A549 (cell line): ENCODE data around the gene PASK. TPM values are rescaled to one million over a fixed set of nuclear protein-coding genes. Genes with fewer than 3 reads are reported as not detected.

Experiments
- ATAC-seq, 2 experiments: fragments of 200-7000 bp in 1 of 2; fragments of >200 bp in 1 of 2; cut with Nextera tagmentation in 1 of 2; cut with Tn5 transposase in 1 of 2; 3 replicates each; pipeline versions ENCODE4 v1.8.0 to v1.9.1; 2018 to 2020; ENCODE audit warnings: mild to moderate bottlenecking in 1 of 2, moderate library complexity in 1 of 2
- CTCF ChIA-PET: fragments of 300-600 bp; sonication (Branson Sonifier 250); formaldehyde crosslinking; extraction: SDS; loops from one replicate; lab custom pipeline; 2021; ENCODE audit warnings: antibody characterized with exemption, inconsistent platforms; lab: Yijun Ruan, JAX
- POLR2A ChIA-PET: fragments of 350-600 bp; formaldehyde crosslinking; extraction: SDS; loops from one replicate; lab custom pipeline; 2021; ENCODE audit warnings: antibody characterized with exemption, inconsistent platforms; lab: Yijun Ruan, JAX
- DNase-seq, 2 experiments: peaks; one replicate each; pipeline versions ENCODE4 v3.0.0 to v3.0.0-alpha.2; 2011 to 2016; ENCODE audit warnings: low read depth in 1 of 2, low spot score in 1 of 2
- FAIRE-seq: peaks from 2 replicates; lab custom pipeline; 2011; peaks lifted over from hg19 to GRCh38; lab: Jason Lieb, UNC
- H3K27ac ChIP-seq, 2 experiments: fragments of >200 bp; sonication (Bioruptor Twin); formaldehyde crosslinking; 3 replicates each; pipeline ENCODE4 v1.5.1; 2016 to 2017
- H3K4me1 ChIP-seq: fragments of >200 bp; sonication (Bioruptor Twin); formaldehyde crosslinking; 3 replicates; pipeline ENCODE4 v1.6.1; 2016
- H3K4me2 ChIP-seq: fragments of >200 bp; sonication (Bioruptor Twin); formaldehyde crosslinking; 3 replicates; pipeline ENCODE4 v1.6.1; 2016
- H3K4me3 ChIP-seq: fragments of >200 bp; sonication (Bioruptor Twin); formaldehyde crosslinking; 3 replicates; pipeline ENCODE4 v1.5.1; 2016
- H3K9me3 ChIP-seq: fragments of >200 bp; sonication (Bioruptor Twin); formaldehyde crosslinking; 3 replicates; pipeline ENCODE4 v1.6.1; 2016
- BCL3 ChIP-seq: fragments of >200 bp; sonication (Bioruptor Twin); formaldehyde crosslinking; IDR thresholded peaks from 3 replicates; pipeline ENCODE4 v1.6.1; 2016
- CBX2 ChIP-seq: fragments of 200-600 bp; sonication (generic); IDR thresholded peaks from 2 replicates; pipeline ENCODE4 v1.6.1; 2016; ENCODE audit warnings: low read depth, mild to moderate bottlenecking, borderline replicate concordance
- CHD2 ChIP-seq: fragments of 150-350 bp; IDR thresholded peaks from 2 replicates; pipeline ENCODE4 v1.6.1; 2014; ENCODE audit warnings: low read length; ENCODE audit not compliant: partially characterized antibody
- CHD4 ChIP-seq: fragments of 200-600 bp; sonication (generic); IDR thresholded peaks from 2 replicates; pipeline ENCODE4 v1.6.1; 2016; ENCODE audit warnings: antibody characterized with exemption, mild to moderate bottlenecking, borderline replicate concordance
- EHF ChIP-seq: fragments of 250-450 bp; sonication (Bioruptor Pico); IDR thresholded peaks from 2 replicates; pipeline ENCODE4 v1.5.0; 2020; ENCODE audit warnings: mild to moderate bottlenecking
- ELK1 ChIP-seq: fragments of 150-350 bp; IDR thresholded peaks from 2 replicates; pipeline ENCODE4 v1.6.1; 2014; ENCODE audit warnings: low read depth, mild to moderate bottlenecking, low read length
- EP300 ChIP-seq, 2 experiments: fragments of >200 bp; sonication (Bioruptor Twin); formaldehyde crosslinking; IDR thresholded peaks; 2 replicates in 1 of 2; 3 replicates in 1 of 2; pipeline ENCODE4 v1.6.1; 2016 to 2017
- FOSB ChIP-seq: fragments of 250-450 bp; sonication (Bioruptor Pico); IDR thresholded peaks from 2 replicates; pipeline ENCODE4 v1.5.0; 2020; ENCODE audit warnings: mild to moderate bottlenecking, moderate library complexity
- FOSL2 ChIP-seq, 2 experiments: fragments of 450-650 bp in 1 of 2; fragments of >200 bp in 1 of 2; sonication (Bioruptor Twin) in 1 of 2; formaldehyde crosslinking; IDR thresholded peaks; 2 replicates each; pipeline versions ENCODE4 v1.5.0 to v1.6.1; 2016 to 2020; ENCODE audit warnings: mild to moderate bottlenecking in 1 of 2, moderate library complexity in 1 of 2
- FOXS1 ChIP-seq: fragments of 250-450 bp; sonication (Bioruptor Pico); IDR thresholded peaks from 2 replicates; pipeline ENCODE4 v1.5.0; 2020; ENCODE audit warnings: mild to moderate bottlenecking, moderate library complexity
- HDAC2 ChIP-seq: fragments of 200-600 bp; sonication (generic); IDR thresholded peaks from 2 replicates; pipeline ENCODE4 v1.6.1; 2016
- HOXB5 ChIP-seq: fragments of 250-450 bp; sonication (Bioruptor Pico); IDR thresholded peaks from 2 replicates; pipeline ENCODE4 v1.5.0; 2020; ENCODE audit warnings: mild to moderate bottlenecking, moderate library complexity
- JUN ChIP-seq, 2 experiments: fragments of >200 bp; sonication (Bioruptor Twin); formaldehyde crosslinking; IDR thresholded peaks; 2 replicates in 1 of 2; 3 replicates in 1 of 2; pipeline ENCODE4 v1.6.1; 2016 to 2017
- KDM5A ChIP-seq: fragments of 200-600 bp; sonication (generic); IDR thresholded peaks from 2 replicates; pipeline ENCODE4 v1.6.1; 2016; ENCODE audit warnings: antibody characterized with exemption, mild to moderate bottlenecking
- MAZ ChIP-seq: fragments of 150-350 bp; IDR thresholded peaks from 2 replicates; pipeline ENCODE4 v1.6.1; 2014; ENCODE audit warnings: antibody characterized with exemption, low read depth, low read length, borderline replicate concordance
- NPAS2 ChIP-seq: fragments of 250-450 bp; sonication (Bioruptor Pico); IDR thresholded peaks from 2 replicates; pipeline ENCODE4 v1.8.0; 2022; ENCODE audit warnings: mild to moderate bottlenecking, moderate library complexity, borderline replicate concordance
- PBX3 ChIP-seq: IDR thresholded peaks from 2 replicates; pipeline ENCODE4 v1.6.1; 2012
- PHF8 ChIP-seq: fragments of 200-600 bp; sonication (generic); IDR thresholded peaks from 2 replicates; pipeline ENCODE4 v1.6.1; 2016; ENCODE audit warnings: low read depth, mild to moderate bottlenecking, antibody characterized with exemption, moderate library complexity, borderline replicate concordance
- POLR2A ChIP-seq: IDR thresholded peaks from 2 replicates; pipeline ENCODE4 v1.6.1; 2012; ENCODE audit warnings: mild to moderate bottlenecking, low read length
- POLR2AphosphoS2 ChIP-seq: conservative IDR thresholded peaks from 2 replicates; pipeline ENCODE4 v1.6.1; 2012; ENCODE audit warnings: low read length, improper control_type of control experiment, inconsistent platforms
- RARB ChIP-seq: fragments of 250-450 bp; sonication (Bioruptor Pico); IDR thresholded peaks from 2 replicates; pipeline ENCODE4 v1.8.0; 2021; ENCODE audit warnings: mild to moderate bottlenecking, moderate library complexity
- SREBF2 ChIP-seq: fragments of 450-650 bp; IDR thresholded peaks from 2 replicates; pipeline ENCODE4 v1.6.1; 2014; ENCODE audit warnings: mild to moderate bottlenecking, moderate library complexity
- ZC3H11A ChIP-seq: fragments of 450-650 bp; IDR thresholded peaks from 2 replicates; pipeline ENCODE4 v1.6.1; 2014; ENCODE audit warnings: antibody characterized with exemption, mild to moderate bottlenecking
- WGBS: methylation state at CpG from one replicate; pipeline ENCODE4 v1.1.6; 2017; ENCODE audit errors: missing lambda C conversion rate; 5-methylcytosine and 5-hydroxymethylcytosine counted together
- polyA plus RNA-seq, 4 experiments: library from polyadenylated mRNA; depleted of rRNA in 3 of 4; stranded (reverse); fragments of >200 nt; fragmentation: RNase III in 1 of 4; extraction: RNeasy Plus Mini Kit Qiagen cat#74134 plus additional on column Dnase treatment in 1 of 4; gene quantifications; 2 replicates in 3 of 4; 3 replicates in 1 of 4; pipeline ENCODE4 v1.2.3, GENCODE V29; 2011 to 2017
- TF ChIP-seq, protein P1 (sequence below): fragments of 200-600 bp; sonication (generic); IDR thresholded peaks from 2 replicates; pipeline ENCODE4 v1.6.1; 2016; ENCODE audit warnings: antibody characterized with exemption, mild to moderate bottlenecking, moderate library complexity
- TF ChIP-seq, protein P2 (sequence below): fragments of 250-450 bp; sonication (Bioruptor Pico); IDR thresholded peaks from 2 replicates; pipeline ENCODE4 v1.5.0; 2020; ENCODE audit warnings: low read depth, mild to moderate bottlenecking, moderate library complexity

The PASK gene
- polyA plus RNA-seq, 2 of the 4 experiments (the other 2 are of a cell fraction) = 7.4 to 12.4 TPM

- H3K4me2 ChIP-seq = no peak overlapping the region
- TF ChIP-seq BCL3 (no peak), EHF (CRISPR knock-in tag) (no peak), NPAS2 (CRISPR knock-in tag) (no peak), CHD2 (no peak), PBX3 (no peak), HDAC2 (no peak), HOXB5 (CRISPR knock-in tag) (no peak), MAZ (no peak), FOSL2 (IDR thresholded peaks at IDR 0.05) (no peak), FOSL2 (CRISPR knock-in tag; IDR thresholded peaks at IDR 0.05) (no peak), JUN (IDR thresholded peaks at IDR 0.05) (no peak), SREBF2 (no peak), KDM5A (no peak)
- TF ChIP-seq, protein P1, sequence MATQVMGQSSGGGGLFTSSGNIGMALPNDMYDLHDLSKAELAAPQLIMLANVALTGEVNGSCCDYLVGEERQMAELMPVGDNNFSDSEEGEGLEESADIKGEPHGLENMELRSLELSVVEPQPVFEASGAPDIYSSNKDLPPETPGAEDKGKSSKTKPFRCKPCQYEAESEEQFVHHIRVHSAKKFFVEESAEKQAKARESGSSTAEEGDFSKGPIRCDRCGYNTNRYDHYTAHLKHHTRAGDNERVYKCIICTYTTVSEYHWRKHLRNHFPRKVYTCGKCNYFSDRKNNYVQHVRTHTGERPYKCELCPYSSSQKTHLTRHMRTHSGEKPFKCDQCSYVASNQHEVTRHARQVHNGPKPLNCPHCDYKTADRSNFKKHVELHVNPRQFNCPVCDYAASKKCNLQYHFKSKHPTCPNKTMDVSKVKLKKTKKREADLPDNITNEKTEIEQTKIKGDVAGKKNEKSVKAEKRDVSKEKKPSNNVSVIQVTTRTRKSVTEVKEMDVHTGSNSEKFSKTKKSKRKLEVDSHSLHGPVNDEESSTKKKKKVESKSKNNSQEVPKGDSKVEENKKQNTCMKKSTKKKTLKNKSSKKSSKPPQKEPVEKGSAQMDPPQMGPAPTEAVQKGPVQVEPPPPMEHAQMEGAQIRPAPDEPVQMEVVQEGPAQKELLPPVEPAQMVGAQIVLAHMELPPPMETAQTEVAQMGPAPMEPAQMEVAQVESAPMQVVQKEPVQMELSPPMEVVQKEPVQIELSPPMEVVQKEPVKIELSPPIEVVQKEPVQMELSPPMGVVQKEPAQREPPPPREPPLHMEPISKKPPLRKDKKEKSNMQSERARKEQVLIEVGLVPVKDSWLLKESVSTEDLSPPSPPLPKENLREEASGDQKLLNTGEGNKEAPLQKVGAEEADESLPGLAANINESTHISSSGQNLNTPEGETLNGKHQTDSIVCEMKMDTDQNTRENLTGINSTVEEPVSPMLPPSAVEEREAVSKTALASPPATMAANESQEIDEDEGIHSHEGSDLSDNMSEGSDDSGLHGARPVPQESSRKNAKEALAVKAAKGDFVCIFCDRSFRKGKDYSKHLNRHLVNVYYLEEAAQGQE = no peak
- ATAC-seq = no peak
- H3K27ac ChIP-seq = no peak overlapping the region
- DNase-seq = no peak
- FAIRE-seq = no peak
- 96% methylated on average over 5 of the region's 6 CpGs for WGBS
- ChIA-PET CTCF (no interaction called here), POLR2A (no interaction called here)
- H3K9me3 ChIP-seq = no peaks in the 10 kb centered on the region
- H3K4me1 ChIP-seq = no peaks in the 10 kb centered on the region
- H3K4me3 ChIP-seq = no peak overlapping the region
Measured at GRCh38 chr2:241142063-241142462, 7.2 kb downstream of the PASK start.

DNA sequence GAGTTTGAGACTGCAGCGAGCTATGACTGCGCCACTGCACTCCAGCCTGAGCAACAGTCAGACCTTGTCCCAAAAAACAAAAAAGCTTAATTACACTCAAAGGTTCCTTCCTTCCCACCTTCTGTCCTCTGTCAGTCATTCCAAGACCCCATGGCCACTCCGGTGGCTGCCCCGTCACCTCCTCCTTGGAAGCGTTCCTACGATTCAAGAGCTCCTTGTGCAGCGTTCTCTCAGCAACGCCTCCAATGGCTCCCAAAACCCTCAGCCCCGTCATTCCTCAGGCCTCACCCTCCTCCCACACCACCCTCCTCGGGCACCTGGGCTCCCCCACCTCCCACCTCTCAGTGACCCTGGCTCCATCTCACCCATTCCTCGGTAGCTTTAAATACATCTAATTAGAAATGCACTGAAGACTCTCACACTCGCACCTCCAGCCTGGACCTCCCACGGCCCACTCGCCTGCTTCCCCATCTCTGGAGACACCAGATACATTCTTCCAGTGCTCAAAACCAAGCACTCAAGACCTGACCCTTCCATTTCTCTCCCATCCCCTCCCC is 8.0 kb downstream of the PASK start:
- H3K9me3 ChIP-seq = no peaks in the 10 kb centered on the region
- no peak for DNase-seq
- no peak for ATAC-seq
- no peak overlapping the region for H3K4me2 ChIP-seq
- ChIA-PET POLR2A (no interaction called here), CTCF (interaction anchor here (0.6 to 1.9 kb wide), 2 partner anchors 8 to 75 kb away, joined by 3 to 4 read pairs; partner anchors contain the start of gene PASK)
- 97% methylated on average over 14 of the region's 14 CpGs for WGBS
- H3K4me3 ChIP-seq = no peak overlapping the region
- TF ChIP-seq KDM5A = no peak
- no peak for TF ChIP-seq POLR2AphosphoS2
- no peak for TF ChIP-seq FOXS1
- no peak for TF ChIP-seq EHF (CRISPR knock-in tag)
- no peak for TF ChIP-seq PHF8
- no peak for TF ChIP-seq CHD4
- TF ChIP-seq MAZ = no peak
- no peak for TF ChIP-seq POLR2A
- TF ChIP-seq, protein P2, sequence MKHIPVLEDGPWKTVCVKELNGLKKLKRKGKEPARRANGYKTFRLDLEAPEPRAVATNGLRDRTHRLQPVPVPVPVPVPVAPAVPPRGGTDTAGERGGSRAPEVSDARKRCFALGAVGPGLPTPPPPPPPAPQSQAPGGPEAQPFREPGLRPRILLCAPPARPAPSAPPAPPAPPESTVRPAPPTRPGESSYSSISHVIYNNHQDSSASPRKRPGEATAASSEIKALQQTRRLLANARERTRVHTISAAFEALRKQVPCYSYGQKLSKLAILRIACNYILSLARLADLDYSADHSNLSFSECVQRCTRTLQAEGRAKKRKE (CRISPR knock-in tag) = no peak
- no peak for TF ChIP-seq NPAS2 (CRISPR knock-in tag)
- no peak for TF ChIP-seq CBX2
- TF ChIP-seq FOSB = no peak
- TF ChIP-seq EP300 (IDR thresholded peaks at IDR 0.05) = no peak
- TF ChIP-seq ZC3H11A = no peak
- no peak for TF ChIP-seq ELK1
- no peak for TF ChIP-seq RARB (CRISPR knock-in tag)
- TF ChIP-seq HDAC2 = no peak
- FAIRE-seq = no peak
- no peaks in the 10 kb centered on the region for H3K4me1 ChIP-seq
- H3K27ac ChIP-seq = no peak overlapping the region
